PC-9 (cell line): Measurements from ENCODE around the gene AP3B1.

Experiments
- CTCF ChIP-seq: fragments of 200-600 bp; sonication (generic); conservative IDR thresholded peaks from 2 replicates; pipeline ENCODE4 v1.6.1; 2017; ENCODE audit warnings: mixed run types, antibody characterized with exemption, mild to moderate bottlenecking, moderate library complexity
- EZH2 ChIP-seq: fragments of 200-600 bp; sonication (generic); IDR thresholded peaks from 2 replicates; pipeline ENCODE4 v1.8.0; 2017; ENCODE audit warnings: antibody characterized with exemption, low read depth

GRCh38 chr5:78178356-78178755 is 116.1 kb downstream of the AP3B1 start:
- TF ChIP-seq CTCF, result no peak
- TF ChIP-seq EZH2, result no peak
